Rectal smooth muscle tissue (tissue), 1 donor: ENCODE data around the gene VAV2.

Experiments
- H3K27ac ChIP-seq: one replicate; pipeline ENCODE4 v1.7.0; 2013; ENCODE audit warnings: low read depth, low read length, inconsistent platforms
- H3K27me3 ChIP-seq: one replicate; pipeline ENCODE4 v1.7.0; 2013; ENCODE audit warnings: low read length; ENCODE audit not compliant: control insufficient read depth, insufficient read depth
- H3K36me3 ChIP-seq: one replicate; pipeline ENCODE4 v1.7.0; 2013; ENCODE audit warnings: low read length; ENCODE audit not compliant: control insufficient read depth, insufficient read depth
- H3K4me1 ChIP-seq: one replicate; pipeline ENCODE4 v1.7.0; 2013; ENCODE audit warnings: low read length; ENCODE audit not compliant: control insufficient read depth, insufficient read depth
- H3K4me3 ChIP-seq: one replicate; pipeline ENCODE4 v1.7.0; 2013; ENCODE audit warnings: low read length
- H3K9ac ChIP-seq: one replicate; pipeline ENCODE4 v1.7.0; 2013; ENCODE audit warnings: low read length

The VAV2 gene

GRCh38 chr9:133998915-133999595 lies 6.9 kb upstream of the VAV2 start:
- no peak overlapping the region for H3K4me3 ChIP-seq
- no peaks in the 10 kb centered on the region for H3K36me3 ChIP-seq
- no peak overlapping the region for H3K9ac ChIP-seq
- H3K27ac ChIP-seq = no peak overlapping the region
- peaks cover 3% of the 10 kb centered on the region for H3K27me3 ChIP-seq
- H3K4me1 ChIP-seq = no peaks in the 10 kb centered on the region

GRCh38 chr9:133997584-133997983 lies 5.5 kb upstream of the VAV2 start:
- H3K27me3 ChIP-seq = no peaks in the 10 kb centered on the region
- H3K36me3 ChIP-seq = no peaks in the 10 kb centered on the region
- H3K27ac ChIP-seq = no peak overlapping the region
- no peak overlapping the region for H3K4me3 ChIP-seq
- H3K9ac ChIP-seq = no peak overlapping the region
- H3K4me1 ChIP-seq = peaks cover 6% of the 10 kb centered on the region

- no peak overlapping the region for H3K27ac ChIP-seq
- H3K27me3 ChIP-seq = no peaks in the 10 kb centered on the region
- peaks cover 6% of the 10 kb centered on the region for H3K4me1 ChIP-seq
- H3K4me3 ChIP-seq = no peak overlapping the region
- no peaks in the 10 kb centered on the region for H3K36me3 ChIP-seq
- H3K9ac ChIP-seq = no peak overlapping the region
Measured at GRCh38 chr9:133996531-133997520, 4.7 kb upstream of the VAV2 start.

GRCh38 chr9:133995012-133995896 lies 3.1 kb upstream of the VAV2 start:
- Histone ChIP-seq H3K9ac (no peak overlapping the region), H3K36me3 (no peaks in the 10 kb centered on the region), H3K27ac (no peak overlapping the region), H3K4me3 (no peak overlapping the region), H3K27me3 (no peaks in the 10 kb centered on the region), H3K4me1 (peaks cover 6% of the 10 kb centered on the region)

GRCh38 chr9:133994353-133995011 lies 2.4 kb upstream of the VAV2 start:
- H3K27ac ChIP-seq = no peak overlapping the region
- no peaks in the 10 kb centered on the region for H3K36me3 ChIP-seq
- no peak overlapping the region for H3K4me3 ChIP-seq
- H3K27me3 ChIP-seq = no peaks in the 10 kb centered on the region
- H3K4me1 ChIP-seq = peaks cover 6% of the 10 kb centered on the region
- H3K9ac ChIP-seq = no peak overlapping the region

GRCh38 chr9:133993635-133994253 lies 1.6 kb upstream of the VAV2 start:
- H3K4me3 ChIP-seq = peak overlapping the region; percentile 88
- peaks cover 6% of the 10 kb centered on the region for H3K4me1 ChIP-seq
- H3K36me3 ChIP-seq = no peaks in the 10 kb centered on the region
- H3K27ac ChIP-seq = peak overlapping the region; percentile 92
- peak overlapping the region; percentile 83 for H3K9ac ChIP-seq
- no peaks in the 10 kb centered on the region for H3K27me3 ChIP-seq

GRCh38 chr9:133992780-133993634 lies 883 bp upstream of the VAV2 start:
- H3K4me3 ChIP-seq = peak overlapping the region; percentile 88
- peak overlapping the region; percentile 92 for H3K27ac ChIP-seq
- peaks cover 6% of the 10 kb centered on the region for H3K4me1 ChIP-seq

GRCh38 chr9:133991214-133991921 lies 756 bp downstream of the VAV2 start:
- no peak overlapping the region for H3K27ac ChIP-seq
- H3K36me3 ChIP-seq = no peaks in the 10 kb centered on the region
- no peaks in the 10 kb centered on the region for H3K27me3 ChIP-seq
- no peak overlapping the region for H3K9ac ChIP-seq
- H3K4me3 ChIP-seq = peak overlapping the region; percentile 64
- peaks cover 6% of the 10 kb centered on the region for H3K4me1 ChIP-seq

More at GRCh38 chr9:133992780-133993634, 883 bp upstream of the VAV2 start:
- Histone ChIP-seq H3K36me3 (no peaks in the 10 kb centered on the region), H3K9ac (peak overlapping the region; percentile 83), H3K27me3 (no peaks in the 10 kb centered on the region)

- no peak overlapping the region for H3K27ac ChIP-seq
Measured at GRCh38 chr9:133990366-133991213, 1.5 kb downstream of the VAV2 start.

More at GRCh38 chr9:133990366-133991213, 1.5 kb downstream of the VAV2 start:
- H3K36me3 ChIP-seq = no peaks in the 10 kb centered on the region
- peaks cover 6% of the 10 kb centered on the region for H3K4me1 ChIP-seq
- no peaks in the 10 kb centered on the region for H3K27me3 ChIP-seq
- H3K9ac ChIP-seq = no peak overlapping the region
- H3K4me3 ChIP-seq = peak overlapping the region; percentile 64
